Neutrophil (primary cell): ENCODE results near the gene CAPN2.

Source experiments
- H3K27ac ChIP-seq: fragments of 200-600 bp; sonication (generic); 2 replicates; pipeline ENCODE4 v1.5.1; 2016; ENCODE audit warnings: mild to moderate bottlenecking, moderate library complexity
- H3K27me3 ChIP-seq: fragments of 200-600 bp; sonication (generic); 2 replicates; pipeline ENCODE4 v1.6.0; 2016; ENCODE audit warnings: mild to moderate bottlenecking
- H3K36me3 ChIP-seq: fragments of 200-600 bp; sonication (generic); 2 replicates; pipeline ENCODE4 v1.5.1; 2017
- H3K4me1 ChIP-seq, 2 experiments: fragments of 200-600 bp in 1 of 2; sonication (generic) in 1 of 2; 1 replicate in 1 of 2; 2 replicates in 1 of 2; pipeline versions ENCODE4 v1.5.1 to v1.6.1; 2013 to 2016; ENCODE audit warnings: low read depth in 1 of 2, low read length in 1 of 2, mild to moderate bottlenecking in 1 of 2, moderate library complexity in 1 of 2; ENCODE audit not compliant: control insufficient read depth in 1 of 2, insufficient read depth in 1 of 2
- H3K4me3 ChIP-seq, 2 experiments: fragments of 200-600 bp in 1 of 2; sonication (generic) in 1 of 2; 1 replicate in 1 of 2; 2 replicates in 1 of 2; pipeline ENCODE4 v1.5.1; 2013 to 2016; ENCODE audit warnings: low read depth in 1 of 2, low read length in 1 of 2, mild to moderate bottlenecking in 1 of 2, moderate library complexity in 1 of 2
- H3K9me3 ChIP-seq: fragments of 200-600 bp; sonication (generic); 2 replicates; pipeline ENCODE4 v1.5.1; 2016
- TF ChIP-seq, protein P1 (sequence below): fragments of 200-600 bp; sonication (generic); IDR thresholded peaks from 2 replicates; pipeline ENCODE4 v1.5.1; 2016; ENCODE audit warnings: antibody characterized with exemption

CAPN2 gene

DNA sequence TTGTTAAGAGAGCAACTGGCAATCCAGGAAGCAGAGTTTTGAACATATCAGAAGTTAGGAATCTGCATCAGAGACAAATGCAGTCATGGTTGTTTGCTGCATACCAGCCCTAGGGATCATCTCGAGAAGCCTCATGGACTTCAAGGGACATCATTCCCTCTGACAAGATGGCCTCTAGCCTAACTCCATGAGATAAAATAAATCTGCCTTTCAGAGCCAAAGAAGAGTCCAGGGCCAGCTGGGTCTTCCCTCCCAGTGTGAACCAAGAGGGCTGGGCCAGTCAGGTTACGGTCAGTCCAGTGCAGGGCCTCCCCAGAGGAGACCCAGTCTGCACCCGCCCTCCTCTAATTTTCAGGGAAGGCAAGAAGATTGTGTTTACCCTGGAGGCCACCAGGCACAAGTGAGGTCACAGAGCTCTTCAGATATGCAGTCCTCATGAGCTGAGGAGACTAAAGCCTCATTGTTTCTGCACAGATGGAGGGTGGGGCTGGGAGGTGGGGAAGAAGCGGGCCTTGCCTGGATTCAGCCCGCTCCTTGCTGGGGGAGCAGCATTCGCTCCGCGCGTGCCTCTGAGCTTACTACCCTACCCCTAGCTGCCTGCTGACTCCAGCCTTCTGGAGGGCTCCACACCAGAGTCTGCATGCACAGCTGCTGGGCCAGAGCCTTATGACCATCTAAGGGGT lies 52.8 kb downstream of the CAPN2 start:
- no peak overlapping the region for H3K27ac ChIP-seq
- no peaks in the 10 kb centered on the region for H3K27me3 ChIP-seq
- TF ChIP-seq, protein P1, sequence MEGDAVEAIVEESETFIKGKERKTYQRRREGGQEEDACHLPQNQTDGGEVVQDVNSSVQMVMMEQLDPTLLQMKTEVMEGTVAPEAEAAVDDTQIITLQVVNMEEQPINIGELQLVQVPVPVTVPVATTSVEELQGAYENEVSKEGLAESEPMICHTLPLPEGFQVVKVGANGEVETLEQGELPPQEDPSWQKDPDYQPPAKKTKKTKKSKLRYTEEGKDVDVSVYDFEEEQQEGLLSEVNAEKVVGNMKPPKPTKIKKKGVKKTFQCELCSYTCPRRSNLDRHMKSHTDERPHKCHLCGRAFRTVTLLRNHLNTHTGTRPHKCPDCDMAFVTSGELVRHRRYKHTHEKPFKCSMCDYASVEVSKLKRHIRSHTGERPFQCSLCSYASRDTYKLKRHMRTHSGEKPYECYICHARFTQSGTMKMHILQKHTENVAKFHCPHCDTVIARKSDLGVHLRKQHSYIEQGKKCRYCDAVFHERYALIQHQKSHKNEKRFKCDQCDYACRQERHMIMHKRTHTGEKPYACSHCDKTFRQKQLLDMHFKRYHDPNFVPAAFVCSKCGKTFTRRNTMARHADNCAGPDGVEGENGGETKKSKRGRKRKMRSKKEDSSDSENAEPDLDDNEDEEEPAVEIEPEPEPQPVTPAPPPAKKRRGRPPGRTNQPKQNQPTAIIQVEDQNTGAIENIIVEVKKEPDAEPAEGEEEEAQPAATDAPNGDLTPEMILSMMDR: no peak
- H3K36me3 ChIP-seq: no peaks in the 10 kb centered on the region
- no peak overlapping the region for H3K4me3 ChIP-seq
- no peaks in the 10 kb centered on the region for H3K9me3 ChIP-seq
- H3K4me1 ChIP-seq: peaks cover 0 to 4% of the 10 kb centered on the region in 2 experiments

DNA sequence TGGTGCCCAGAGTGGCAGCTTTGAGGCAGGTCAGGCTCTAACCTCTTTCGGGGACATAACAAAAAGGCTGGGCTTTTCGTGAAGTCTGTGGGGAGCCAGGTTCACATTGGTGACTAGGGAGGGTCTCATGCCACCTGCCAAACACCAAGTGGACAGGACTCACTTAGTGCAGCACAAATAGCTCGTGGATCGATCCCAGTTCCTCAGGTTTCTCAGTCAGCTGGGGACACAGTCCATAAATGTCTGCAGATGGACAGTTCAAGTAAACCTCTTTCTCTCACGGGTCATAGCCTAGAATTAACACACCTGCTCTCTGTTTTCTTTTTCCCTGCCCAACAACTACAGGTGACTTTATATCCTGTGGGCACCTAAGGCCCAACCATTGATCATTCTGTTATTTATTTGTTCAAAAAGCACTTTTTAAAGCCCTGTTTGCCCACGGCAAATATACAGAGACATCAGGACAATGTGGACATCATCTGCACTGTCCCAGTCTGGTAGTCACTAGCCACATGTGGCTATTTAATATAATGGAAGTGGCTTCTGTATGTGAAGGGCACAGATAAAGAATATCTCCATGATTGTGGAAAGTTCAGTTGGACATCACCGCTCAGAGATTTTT lies 53.5 kb downstream of the CAPN2 start:
- Histone ChIP-seq H3K27ac (no peak overlapping the region), H3K4me1 (peaks cover 0 to 4% of the 10 kb centered on the region in 2 experiments), H3K27me3 (no peaks in the 10 kb centered on the region), H3K36me3 (peaks cover 4% of the 10 kb centered on the region), H3K9me3 (no peaks in the 10 kb centered on the region), H3K4me3 (no peak overlapping the region)
- TF ChIP-seq, protein P1: no peak

DNA sequence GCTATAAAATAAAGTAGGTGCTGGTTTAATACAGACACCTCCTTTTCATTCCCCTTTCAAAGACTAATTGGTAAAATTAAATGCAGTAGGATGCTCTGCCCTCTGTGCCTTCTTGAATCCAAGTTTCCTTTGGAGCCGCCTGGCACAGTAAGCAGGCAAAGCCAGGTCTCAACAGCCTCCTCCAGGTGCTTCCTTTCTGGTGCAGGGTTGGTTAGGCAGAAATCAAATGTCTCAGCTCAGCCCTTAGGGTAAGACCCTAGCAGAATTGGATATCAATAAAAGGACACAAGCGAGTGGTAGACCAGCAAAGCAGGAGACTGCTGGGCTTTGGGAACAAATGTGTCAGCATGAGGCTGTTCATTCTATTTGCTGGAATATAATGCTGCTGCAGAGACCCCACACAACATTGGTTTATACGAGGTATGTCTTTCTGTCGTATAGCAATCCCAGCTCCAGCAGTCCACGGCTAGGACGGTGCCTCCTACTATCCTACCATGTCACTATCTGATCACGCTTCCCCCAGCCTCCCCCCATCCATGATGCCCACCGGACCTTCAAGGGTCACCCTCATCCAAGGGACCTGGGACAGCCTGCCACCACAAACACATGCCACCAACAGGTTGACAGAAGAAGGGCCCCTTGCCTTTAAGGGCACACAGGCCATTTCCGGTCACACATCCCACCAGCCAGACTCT lies 58.4 kb downstream of the CAPN2 start:
- no peaks in the 10 kb centered on the region for H3K4me1 ChIP-seq
- peaks cover 46% of the 10 kb centered on the region for H3K36me3 ChIP-seq
- H3K4me3 ChIP-seq: no peak overlapping the region
- H3K27me3 ChIP-seq: no peaks in the 10 kb centered on the region
- H3K9me3 ChIP-seq: no peaks in the 10 kb centered on the region
- no peak overlapping the region for H3K27ac ChIP-seq
- TF ChIP-seq, protein P1: no peak

DNA sequence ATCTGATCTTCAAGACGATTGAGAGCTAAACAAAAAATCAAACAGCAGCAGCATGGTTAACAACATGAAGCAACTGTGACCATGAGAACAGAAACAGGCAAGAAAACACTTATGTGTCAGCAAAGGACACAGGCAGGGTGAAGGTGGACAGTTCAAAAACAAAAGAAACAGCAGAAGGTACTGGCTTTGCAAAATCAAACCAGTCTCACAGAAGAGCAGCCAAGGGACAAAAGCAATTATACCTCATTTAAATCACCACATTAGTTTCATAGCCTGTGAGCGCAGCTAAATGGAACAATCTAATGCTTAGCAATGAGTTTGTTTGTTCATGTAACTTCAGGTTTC lies 59.1 kb downstream of the CAPN2 start:
- no peaks in the 10 kb centered on the region for H3K9me3 ChIP-seq
- H3K27ac ChIP-seq: no peak overlapping the region
- H3K4me1 ChIP-seq: no peaks in the 10 kb centered on the region
- TF ChIP-seq, protein P1: no peak
- no peaks in the 10 kb centered on the region for H3K27me3 ChIP-seq
- no peak overlapping the region for H3K4me3 ChIP-seq
- peaks cover 53% of the 10 kb centered on the region for H3K36me3 ChIP-seq

DNA sequence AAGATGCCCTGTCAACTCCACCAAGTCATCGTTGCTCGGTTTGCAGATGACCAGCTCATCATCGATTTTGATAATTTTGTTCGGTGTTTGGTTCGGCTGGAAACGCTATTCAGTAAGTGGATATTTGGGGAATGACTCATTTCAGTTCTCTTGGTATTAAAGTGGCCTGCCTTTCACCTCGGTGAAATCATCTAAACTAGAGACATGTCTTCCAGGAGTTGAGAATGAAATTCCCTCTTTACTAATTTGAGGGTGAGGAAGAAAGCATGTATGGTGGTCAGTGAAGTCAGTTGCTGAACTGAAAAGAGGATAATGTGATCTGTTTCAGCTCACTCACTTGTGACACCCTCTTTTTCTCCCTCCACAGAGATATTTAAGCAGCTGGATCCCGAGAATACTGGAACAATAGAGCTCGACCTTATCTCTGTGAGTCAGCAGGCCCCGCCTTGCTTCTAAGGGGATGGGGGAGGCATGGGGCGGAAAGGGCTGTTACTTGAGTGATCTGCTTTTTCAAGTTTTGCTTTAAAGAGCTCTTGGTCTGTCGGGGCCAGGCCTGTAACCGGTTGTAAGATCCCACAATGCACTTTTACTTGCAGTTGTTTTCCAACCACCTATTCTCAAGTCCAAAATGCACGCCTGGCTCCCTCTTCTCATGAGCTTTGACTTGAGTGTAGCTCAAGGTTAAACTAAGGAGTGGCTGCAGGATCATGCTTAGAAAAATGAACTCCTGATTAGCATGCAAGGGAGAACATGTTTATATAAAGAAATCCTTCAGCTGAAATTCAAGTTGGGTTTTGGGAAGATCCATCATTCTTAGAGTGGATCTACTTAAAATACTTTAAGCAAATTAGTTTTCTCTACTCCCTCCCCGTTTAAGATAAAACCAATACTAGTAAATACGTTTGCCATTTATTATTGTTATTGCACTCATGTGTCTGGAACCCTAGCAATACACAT lies 59.8 kb downstream of the CAPN2 start:
- no peak overlapping the region for H3K4me3 ChIP-seq
- peaks cover 60% of the 10 kb centered on the region for H3K36me3 ChIP-seq
- no peaks in the 10 kb centered on the region for H3K4me1 ChIP-seq
- no peak overlapping the region for H3K27ac ChIP-seq
- H3K27me3 ChIP-seq: no peaks in the 10 kb centered on the region
- no peaks in the 10 kb centered on the region for H3K9me3 ChIP-seq
- TF ChIP-seq, protein P1: no peak
